GM21447 (cell line): ENCODE data around the gene COL8A2.
"Not testable (repeated sequence)": the region's sequence is repeated elsewhere in the genome, so short reads cannot be mapped to it uniquely, and the experiment has no call there.

Experiments used
- ATAC-seq: cut with Tn5 transposase; IDR thresholded peaks from one replicate; pipeline ENCODE4 v1.9.1; 2021; ENCODE audit not compliant: unreplicated experiment

Gene COL8A2

GRCh38 chr1:36125129-36125991 lies at the start of gene COL8A2:
TSS of gene COL8A2 (minus strand) at chr1:36125222. CDS start at chr1:36100242, 24,980 bp downstream.
- no peak for ATAC-seq

DNA sequence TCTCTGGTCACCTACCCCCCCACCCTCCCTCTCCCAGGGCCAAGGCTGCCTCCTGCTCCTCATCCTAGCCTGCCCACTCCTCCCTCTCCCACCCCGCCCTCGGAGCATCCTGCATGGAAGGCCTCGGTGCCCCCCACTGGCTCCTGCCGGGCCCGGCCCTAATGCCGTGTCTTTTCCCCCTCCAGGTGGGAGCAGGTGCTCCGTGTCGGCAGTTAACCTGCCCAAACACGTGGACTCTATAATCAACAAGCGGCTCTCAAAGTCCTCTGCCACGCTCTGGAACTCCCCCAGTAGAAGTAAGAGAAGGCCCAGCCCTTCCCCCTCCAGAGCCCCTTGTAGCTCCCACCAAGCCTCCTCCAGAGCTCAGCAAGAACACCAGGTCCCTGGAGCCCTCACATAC lies 49.7 kb upstream of the COL8A2 start:
- no peak for ATAC-seq

- ATAC-seq, result no peak
Observed at GRCh38 chr1:36172983-36173382, 48.0 kb upstream of the COL8A2 start.

DNA sequence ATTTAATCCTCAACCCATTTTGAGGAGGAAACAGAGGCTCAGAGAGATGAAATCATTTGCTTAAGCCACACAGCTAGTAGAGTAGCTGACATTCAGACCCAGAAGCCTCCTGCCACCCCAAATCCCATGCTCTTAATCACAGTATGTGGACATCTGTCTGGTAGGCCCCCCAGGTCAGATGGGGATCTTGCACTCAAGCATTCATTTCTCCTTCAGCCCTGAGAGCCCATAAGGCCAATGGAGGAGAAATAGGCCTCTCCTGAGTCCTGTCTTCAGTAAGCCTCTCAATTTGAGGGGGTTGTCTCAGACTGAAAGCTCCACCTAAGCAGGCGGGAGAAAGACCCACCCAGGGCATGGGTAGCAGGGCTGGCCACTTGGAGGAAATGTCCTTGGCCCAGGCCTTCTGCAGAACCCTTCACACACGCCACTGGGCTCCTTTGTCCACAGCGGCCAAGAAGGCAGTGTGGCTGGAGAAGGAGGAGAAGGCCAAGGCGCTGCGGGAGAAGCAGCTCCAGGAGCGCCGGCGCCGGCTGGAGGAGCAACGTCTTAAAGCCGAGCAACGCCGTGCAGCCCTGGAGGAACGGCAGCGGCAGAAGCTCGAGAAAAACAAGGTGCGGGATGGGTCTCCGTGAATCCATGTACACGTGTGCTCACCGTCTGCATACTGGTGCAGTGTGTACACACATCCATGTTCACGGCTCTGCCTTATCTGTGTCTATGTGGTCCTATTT lies 47.2 kb upstream of the COL8A2 start:
- ATAC-seq, result no peak

- ATAC-seq, result no peak
Observed at GRCh38 chr1:36170643-36171412, 45.8 kb upstream of the COL8A2 start.

DNA sequence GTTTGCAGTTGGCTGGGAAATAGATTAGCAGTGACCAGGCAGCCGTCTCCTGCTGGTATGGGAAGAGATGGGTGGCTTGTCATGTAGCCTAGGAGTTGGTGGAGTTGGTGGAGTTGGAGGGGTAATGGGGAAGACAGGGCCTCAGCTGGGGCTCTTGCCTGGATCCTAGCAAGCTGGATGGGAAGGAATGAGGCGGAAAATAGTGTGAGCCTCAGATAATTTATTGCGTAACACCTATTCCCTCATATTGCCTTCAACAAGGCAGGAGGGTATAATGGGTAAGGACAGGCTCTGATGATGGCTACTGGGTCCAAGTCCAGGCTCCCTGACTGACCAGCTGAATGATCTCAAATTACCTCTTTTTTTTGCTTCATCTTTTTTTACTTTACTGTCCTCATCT lies 43.5 kb upstream of the COL8A2 start:
- ATAC-seq, result no peak

- ATAC-seq, result no peak
Observed at GRCh38 chr1:36166938-36167905, 42.2 kb upstream of the COL8A2 start.

DNA sequence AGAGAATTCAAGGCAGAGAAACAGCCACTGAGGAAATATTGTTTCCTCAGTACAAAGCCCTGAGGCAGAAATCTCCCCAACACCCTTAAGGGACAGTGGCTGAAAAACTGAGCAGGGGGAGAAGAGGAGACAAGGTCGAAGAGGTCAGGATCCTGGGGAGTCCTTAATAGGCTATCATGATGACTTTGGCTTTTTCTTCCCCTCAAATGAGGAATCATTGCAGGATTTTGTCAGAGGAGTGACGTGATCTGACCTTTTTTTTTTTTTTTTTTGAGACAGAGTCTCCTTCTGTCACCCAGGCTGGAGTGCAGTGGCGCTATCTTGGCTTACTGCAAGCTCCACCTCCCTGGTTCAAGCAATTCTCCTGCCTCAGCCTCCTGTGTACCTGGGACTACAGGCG lies 41.1 kb upstream of the COL8A2 start:
- ATAC-seq, result no peak

DNA sequence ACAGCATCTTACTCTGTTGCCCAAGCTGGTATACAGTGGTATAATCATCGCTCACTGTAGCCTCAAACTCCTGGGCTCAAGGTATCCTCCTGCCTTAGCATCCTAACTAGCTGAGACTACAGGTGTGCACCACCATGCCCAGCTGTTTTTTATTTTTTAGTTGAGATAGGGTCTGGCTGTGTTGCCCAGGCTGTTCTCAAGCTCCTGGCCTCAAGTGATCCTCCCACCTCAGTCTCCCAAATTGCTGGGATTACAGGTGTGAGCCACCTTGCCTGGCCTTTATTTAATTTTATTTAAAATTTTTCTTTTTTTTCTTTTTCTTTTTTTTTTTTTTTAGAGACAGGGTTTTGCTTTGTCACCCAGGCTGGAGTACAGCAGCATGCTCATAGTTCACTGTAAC lies 40.1 kb upstream of the COL8A2 start:
- ATAC-seq, result no peak

DNA sequence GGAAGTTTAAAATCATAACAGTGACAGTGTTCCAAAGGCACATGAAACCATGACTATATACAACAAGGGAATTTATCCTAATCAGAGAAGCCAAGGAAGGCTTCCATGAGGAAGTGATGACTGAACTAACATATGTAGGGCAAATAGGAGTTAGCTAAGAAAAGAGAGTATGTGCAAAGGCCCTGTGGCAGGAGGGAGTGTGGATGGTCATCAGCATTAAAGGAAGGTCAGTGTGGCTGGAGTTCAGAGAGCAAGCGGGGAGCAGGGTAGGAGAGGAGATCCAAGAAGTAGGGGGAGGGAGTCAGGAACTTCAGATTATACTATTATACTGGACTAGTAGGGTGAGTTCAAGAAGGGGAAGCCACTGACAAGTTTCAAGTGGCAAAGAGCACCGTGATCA lies 39.3 kb upstream of the COL8A2 start:
- no peak for ATAC-seq

DNA sequence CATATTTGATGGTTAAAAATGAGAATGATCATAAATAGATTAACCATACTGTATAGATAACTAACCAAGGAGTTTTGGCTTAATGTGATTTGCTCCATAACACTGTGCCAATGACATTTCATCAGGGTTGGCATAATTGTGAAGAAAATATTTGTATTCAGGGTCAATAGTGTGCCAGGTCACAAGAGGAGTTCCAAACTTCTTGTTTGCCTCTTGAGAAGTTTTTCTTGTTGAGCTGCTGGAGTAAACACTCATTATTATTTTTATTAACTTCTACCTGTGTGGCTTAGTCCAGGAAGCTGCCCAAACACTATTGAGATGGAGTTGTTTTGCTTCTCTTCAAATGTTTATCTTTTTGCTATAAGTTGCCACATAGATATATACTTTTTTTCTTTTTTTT lies 38.4 kb upstream of the COL8A2 start:
- ATAC-seq, result no peak

DNA sequence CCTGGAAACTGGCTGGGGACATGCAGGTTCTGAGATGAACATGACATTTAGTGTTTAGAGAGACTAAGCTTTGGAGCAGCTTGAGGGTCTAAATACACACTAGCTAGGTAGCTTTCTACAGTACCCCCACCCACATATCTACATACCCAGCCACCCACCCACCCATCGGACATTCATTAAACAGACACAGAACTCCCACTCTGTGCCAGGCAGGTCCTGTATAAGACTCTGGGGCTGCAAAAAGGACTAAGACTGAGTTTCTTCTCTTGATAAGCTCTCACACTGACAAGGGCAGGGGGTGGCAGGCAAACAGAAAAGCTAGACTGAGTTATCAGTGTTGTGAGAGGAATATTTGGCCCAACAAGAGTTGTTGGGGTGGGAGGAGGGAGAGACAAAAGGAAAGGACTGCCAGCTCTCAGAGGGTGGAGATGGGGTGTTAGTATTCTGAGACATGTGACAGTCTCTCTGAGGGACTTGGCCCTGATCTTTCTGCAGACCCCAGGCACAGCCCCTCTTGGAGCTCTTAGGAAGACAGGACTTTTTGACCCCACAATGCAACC lies 37.7 kb upstream of the COL8A2 start:
- no peak for ATAC-seq

DNA sequence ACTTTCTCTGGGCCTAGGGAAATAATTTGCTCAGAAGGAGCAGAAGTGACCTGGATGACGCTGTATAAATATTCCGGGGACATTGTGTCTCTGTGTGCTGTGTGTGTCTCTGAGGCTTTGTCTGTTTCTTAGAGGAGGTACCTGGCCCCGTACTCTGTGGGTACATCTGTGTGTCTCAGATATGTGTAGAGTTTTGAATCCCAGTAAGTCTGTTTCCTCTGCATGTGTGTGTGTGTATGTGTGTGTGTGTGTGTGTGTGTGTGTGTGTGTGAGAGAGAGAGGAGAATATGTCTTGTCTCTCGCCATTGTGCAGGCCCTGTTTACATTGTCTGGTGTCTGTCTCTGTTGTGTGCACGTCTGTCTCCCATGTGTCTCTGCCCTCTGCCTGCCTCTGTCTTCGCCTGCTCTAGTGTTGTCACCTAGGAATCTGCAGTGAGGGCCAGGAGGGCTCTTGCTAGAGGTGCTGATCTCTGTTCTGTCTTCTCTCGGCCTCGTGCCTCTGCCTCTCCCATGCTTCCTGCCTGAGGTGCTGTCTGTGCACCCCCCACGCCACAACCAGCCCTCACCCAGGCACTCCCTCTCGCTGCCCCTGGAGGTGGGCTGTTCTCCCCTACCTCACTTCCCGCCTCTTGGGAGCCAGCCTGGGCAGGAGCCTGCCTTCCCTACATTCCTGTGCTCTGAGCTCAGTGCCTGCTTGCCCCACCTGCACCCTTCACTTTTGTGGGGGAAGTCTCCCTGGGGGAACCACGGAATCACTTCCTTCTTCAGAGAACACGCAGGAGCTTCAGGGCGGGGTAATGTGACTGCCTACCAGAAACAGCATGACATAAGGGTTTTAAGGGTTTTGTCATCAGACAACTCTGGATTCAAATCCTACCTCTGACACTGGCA lies 36.9 kb upstream of the COL8A2 start:
- ATAC-seq, result no peak

DNA sequence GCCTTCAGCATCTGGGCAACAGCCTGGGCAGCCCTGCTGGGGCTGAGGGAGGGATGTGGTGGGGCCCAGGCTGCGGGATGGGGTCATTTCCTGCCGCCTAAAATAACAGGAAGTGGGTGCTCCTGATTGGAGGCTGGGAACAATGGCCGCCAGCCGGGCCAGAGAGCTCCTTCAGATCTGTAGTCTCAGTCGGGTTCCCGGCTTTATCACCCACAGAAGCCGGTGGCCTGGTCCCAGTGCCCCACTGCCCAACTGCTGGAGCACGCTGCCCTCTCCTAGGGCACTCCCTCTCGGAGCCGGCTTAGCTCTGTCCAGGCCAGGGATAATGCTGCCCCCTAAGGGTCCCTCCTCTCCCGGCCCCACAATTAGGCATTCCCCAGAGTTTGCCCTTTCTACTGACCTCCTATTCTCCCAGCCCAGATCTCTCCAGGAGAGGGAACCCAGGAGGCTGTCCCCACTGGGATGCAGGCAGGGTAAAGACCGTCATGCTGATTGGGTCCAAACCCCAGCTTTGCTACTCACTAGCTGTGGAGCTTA lies 36.0 kb upstream of the COL8A2 start:
- ATAC-seq, result peak; percentile 36

- no peak for ATAC-seq
Observed at GRCh38 chr1:36160388-36160948, 35.4 kb upstream of the COL8A2 start.

DNA sequence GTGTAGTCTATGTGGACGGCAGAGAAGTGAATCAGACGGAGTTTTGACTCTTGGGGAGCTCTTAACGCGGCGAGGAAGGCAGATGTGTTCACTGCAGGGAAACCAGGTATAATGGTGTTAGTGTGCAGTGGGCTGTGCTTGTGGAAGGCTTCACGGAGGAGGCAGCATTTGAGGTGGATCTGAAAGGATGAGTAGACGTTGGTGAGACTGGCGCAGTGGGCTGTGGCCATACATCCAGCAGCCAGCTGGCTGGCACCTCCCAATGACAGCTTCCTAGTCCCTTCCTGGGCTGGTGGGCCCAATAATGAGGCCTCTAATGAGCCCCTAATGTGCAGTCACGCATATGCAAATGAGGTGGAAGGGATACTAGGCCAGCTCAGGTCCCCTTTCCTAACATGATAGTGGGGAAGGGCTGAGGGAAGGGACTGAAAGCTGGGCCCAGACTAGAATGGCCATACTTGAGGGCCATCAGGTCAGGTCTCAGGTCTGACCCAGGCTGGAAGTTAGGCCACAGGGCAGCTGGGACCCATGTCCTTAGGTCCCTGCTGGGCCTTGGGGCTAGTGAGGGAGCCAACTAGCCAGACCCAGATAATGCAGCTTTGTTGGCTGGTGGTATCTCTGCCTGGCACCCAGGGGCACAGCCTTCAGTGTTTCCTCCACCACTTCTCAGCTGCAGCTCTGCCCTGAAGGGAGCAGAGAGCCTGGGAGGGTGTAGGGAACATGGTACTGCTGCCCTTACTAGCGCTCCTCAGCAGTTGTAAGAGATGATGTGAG lies 34.8 kb upstream of the COL8A2 start:
- ATAC-seq, result no peak

- ATAC-seq, result not testable (repeated sequence)
Observed at GRCh38 chr1:36158827-36159252, 33.8 kb upstream of the COL8A2 start.
